Activated CD8-positive, alpha-beta memory T cell treated with anti-CD3 and anti-CD28 coated beads for 24 hours (primary cell): ENCODE data around the gene MACROD2.

Experiments used
- DNase-seq: peaks from one replicate; pipeline ENCODE4 v3.0.0-alpha.2; 2020

The MACROD2 gene

DNA sequence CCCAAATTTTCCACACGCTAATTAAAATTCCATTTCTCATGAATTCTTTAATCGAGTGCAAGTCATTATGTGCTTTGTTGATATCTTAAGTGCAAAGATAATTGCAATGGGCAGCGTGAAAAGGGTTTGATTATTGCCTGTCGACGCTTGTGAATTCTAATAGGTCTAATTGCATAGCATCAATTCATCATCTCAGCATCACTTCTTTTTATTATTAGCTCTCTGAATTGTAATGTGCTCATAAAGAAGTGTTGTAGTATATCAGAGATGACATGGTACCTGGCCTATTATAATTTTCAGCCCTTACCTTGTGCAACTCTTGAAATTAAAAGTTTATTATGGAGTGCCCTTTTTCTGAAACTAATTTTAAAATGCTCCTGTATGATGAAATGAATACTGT is 1208.9 kb downstream of the MACROD2 start:
- DNase-seq = no peak

DNA sequence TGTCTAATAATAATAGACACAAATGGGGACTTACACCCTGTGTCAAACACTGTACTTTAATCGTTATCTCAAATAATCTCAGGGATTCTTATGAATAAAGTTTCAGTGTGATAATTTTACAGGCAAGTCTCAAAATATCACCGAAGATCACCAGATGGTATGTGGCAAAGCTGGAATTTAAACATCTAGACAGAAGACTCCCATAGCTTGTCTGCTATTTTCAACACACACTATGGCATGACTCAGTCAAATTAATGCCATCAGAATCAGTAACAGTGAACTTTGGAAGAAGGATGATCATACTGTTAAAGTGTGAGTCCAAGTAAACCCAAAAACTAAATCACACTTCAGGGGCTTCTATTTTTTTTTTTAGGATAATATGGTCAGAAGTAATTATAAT is 1209.7 kb downstream of the MACROD2 start:
- DNase-seq = no peak

DNA sequence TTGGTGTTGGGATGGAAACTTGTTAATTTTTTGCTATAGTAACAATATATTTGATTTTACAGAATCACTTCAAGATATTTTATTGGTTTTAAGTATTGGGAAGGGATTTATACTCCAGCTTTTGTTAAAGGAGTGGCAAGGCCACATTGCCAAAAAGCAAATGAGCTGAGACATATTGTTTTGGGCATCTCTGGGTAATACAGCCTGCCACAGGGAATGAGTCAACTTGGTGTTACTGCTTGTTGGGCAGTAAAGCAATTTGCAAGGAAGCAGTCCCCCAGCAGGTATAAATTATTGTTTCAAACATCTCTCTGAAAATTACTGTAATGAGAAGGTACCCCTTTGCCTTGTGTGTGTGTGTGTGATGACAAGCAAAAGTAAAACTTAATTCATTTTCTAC is 1210.4 kb downstream of the MACROD2 start:
- DNase-seq = no peak

DNA sequence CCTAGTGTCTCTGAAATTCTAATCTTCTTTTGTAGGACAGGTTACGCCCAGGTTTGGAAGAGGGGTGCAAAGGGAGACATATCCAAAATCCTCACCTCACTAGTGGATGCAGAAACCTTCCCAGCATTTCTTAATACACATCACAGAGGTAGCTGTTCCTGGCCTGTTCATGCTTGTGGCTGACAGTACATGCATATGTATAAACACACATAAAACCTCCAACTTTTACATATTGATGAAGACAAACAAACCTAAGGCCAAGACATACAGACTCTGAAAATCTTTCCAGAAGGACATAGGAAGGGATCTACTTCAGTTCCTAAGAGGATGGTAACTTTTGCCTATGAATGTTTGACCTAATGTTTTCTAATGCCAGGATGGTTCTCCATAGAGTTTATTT is 1214.2 kb downstream of the MACROD2 start:
- DNase-seq = no peak

DNA sequence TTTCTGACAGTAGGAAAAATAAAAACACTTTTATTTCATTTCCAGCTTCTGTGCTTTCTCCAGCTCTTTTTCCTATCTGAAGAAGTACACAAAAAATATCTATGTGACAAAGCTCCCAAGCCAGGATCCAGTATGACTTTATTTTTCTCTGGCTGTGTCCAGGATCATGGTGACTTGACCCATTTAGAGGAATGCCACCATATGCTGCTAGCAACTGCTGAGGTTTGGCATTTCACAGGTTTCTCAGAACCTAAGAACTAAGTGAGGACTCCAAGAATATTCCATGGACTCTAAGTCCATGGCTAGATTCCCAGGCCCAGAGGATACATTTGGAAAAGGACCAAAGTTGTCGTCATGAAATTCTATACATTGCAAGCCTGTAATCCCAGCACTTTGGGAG is 1218.7 kb downstream of the MACROD2 start:
- no peak for DNase-seq

DNA sequence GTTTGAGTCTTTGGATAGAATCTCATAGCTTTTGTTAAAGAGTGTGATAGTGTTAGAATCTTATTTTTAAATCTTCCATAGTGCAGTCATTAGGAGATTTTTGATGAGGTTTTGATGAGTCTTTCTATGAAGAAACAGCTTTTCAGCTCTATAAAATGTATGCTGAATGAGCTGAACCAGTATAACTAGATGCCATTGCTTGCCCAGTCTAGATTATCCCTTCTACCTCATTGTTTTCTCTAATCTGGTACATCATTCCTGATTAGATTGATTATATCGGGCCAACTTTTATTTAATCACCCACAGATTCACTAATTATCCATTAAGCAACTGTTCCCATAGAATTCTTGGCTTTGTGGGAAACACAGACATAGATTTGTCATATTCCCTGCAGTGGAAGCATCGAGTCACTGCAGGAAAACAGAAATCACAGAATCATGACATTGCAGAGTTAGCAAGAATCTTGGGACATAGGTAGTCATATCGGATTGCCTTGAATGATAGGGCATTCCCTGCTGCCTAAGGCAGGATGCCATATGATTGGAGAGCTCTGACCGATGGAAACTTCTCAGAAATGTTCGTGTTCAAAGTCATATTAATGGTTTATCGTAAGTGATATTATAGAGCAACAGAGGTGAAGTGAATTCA is 1224.8 kb downstream of the MACROD2 start:
- DNase-seq = no peak

DNA sequence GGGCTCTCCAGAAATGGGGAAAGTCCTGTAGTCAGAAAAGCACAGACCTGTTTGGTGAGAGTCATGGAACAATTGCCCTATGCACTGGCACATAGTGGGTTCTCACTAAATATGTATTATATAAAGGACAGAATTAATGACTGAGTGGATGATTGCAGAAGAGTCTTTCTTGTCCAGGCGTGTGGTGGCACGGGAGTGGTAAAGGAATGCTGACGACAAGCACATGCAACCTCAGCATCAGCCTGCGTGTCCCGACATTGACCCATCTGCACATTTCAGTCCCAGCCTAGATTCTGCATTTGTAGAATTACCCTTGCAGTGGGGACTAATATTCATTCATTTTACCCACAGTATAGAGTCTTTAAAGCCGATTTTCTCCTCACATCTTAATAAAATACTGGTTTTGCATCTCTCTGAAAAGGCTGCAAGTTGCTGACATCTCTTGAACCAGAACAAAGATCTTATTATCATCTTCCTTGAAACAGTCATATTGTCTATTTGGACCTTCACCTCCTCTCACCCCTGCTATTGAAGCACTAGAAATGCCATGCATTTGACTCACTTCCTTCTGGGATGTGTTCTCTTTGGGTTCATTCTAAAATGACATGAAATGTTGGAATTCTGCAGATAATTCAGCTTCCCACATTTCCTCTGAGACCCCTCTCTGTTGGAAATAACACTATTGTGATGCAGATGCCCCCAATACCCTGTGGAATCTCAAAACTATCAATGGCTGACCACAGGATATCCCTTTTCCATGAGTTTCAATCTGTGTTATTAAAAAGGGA is 1225.7 kb downstream of the MACROD2 start:
- no peak for DNase-seq

DNA sequence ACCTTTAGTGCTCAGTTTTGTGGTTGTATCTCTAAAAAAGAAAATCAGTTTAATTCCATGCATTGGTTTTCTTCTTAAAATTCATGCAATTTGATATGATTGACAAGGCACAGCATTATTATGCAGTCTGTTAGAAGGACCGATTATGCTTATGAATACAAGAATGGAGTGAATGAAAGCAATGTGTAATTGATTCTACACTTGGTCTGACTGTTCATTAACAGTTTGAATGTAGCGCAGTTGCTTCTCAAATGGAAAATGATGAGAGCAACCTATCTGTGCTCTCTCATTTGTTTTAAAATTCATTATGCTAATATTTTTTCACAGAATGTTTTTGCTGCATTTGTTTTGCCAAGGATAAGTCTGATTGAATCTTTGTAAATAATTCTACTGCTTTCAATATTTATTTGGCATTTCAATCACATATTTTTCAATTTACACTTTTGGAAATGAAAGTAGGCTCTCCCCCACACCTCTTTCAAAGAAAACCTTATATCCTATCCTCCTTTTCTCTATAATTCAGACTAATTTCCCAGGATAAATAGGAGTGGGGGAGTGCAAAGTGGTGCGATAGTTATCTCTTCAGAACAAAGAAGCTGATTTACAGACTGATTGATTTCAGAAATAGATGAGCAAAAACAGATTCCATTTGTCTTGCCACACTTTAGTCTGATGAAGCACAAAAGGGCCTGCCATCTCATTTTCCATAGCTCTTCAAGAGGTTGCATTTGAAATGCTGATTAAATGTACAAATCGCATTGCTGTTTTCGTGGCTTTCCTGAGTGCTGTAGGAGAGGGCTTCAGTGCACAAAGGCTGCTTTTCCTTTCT is 1227.4 kb downstream of the MACROD2 start:
- DNase-seq = no peak

DNA sequence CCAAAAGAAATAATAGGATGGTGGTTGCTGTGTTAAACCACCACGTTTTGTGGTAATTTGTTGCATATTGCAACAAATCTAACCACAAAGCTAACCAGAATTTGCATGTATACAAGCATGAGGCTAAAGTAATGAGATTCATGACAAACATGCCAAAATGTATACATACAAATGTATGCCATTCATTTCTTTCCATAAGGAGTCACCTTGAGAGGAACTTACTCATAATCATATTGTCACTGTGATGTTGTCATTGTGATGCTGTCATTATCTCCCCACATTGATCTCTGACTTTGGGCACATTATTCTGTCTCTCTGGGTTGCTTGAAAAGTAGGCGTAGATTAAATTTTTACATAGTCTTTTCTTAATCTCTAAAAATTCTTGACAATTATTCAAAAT is 1228.9 kb downstream of the MACROD2 start:
- DNase-seq = no peak

DNA sequence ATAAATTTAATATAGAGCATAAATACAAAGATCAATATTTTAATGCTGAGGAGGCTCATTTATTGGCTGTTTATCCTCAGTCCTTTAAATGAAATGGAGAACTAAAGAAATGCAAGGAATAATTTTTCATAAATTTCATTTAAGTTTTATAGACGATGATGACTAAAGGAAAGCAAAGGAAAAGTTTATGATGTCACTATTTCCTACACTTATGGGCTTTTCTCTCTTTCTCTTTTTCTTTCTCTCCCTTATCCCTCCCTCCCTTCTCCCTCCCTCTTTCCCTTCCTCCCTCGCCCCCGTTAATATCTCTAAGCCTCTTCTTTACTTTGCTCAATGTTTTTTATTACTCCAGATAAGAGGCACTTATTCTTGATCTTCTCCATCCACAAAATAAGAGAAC is 1231.8 kb downstream of the MACROD2 start:
- no peak for DNase-seq

DNA sequence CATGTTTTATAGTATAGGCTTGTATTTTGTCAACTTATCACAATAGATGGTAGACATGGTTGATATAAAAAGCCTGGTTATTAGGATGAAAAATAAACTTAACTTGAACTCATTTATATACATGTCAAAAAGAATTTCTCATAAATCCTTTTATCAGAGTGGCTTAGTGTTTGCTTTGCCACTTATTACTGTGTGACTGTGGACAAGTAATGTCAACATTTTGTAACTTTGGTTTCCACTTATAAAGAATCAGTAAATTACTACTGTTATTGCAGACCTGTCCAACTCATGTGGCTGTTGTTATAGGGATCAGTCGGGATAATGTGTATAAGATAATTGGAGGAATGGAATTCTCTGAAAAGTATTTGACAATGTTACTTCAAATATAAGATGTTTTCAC is 1236.9 kb downstream of the MACROD2 start:
- DNase-seq = no peak

DNA sequence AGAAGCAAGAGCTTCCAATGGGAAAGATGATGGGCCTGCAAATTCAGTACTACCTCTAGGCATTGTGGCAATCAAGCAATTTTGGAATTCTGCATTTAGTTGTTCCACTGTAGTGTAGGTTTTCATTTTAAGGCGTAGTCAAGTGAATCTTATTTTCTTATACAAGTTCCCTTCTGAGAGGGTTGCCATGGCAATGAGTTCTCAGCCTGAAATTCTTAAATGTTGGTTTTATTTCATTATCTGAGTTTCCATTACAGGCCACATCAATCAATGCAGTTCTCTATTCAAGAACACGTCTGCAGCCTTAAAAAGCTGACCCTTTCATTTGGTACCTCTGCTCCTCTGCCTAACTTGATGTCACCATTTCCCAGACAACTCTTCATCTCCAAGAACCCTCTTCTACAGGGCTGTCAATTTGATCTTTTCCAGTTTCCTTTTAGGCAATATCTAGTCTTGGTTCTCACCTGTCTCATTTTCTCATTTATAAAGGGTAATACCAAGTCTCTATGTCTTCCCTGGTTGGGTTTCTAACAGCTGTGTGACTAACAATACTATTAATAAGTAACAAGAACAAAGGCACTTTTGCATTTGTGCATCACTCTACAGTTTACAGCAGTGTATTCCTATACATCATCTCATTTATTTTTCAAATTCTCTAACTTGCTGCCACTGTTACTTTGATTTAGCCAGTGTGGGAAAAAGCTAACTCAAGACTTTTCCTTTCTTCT is 1240.3 kb downstream of the MACROD2 start:
- DNase-seq = no peak

DNA sequence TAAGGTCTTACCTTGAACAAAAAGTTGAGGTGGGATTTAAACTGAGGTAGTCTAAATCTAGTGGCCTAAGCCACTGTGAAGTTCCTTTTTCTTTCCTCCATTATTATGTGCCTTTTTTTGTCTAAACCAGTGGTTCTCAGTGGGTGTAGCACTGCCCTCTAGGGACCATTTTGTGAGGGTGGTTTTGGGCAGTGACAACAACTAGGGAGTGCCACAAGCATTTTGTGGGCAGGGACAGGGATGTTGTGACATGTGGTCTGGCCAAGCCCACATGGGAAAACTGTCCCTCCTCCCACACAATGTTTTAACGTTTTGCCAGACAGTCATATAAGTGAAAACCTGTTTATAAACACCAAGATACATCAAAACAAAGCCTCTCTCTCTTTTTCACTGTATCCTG is 1241.5 kb downstream of the MACROD2 start:
- no peak for DNase-seq

DNA sequence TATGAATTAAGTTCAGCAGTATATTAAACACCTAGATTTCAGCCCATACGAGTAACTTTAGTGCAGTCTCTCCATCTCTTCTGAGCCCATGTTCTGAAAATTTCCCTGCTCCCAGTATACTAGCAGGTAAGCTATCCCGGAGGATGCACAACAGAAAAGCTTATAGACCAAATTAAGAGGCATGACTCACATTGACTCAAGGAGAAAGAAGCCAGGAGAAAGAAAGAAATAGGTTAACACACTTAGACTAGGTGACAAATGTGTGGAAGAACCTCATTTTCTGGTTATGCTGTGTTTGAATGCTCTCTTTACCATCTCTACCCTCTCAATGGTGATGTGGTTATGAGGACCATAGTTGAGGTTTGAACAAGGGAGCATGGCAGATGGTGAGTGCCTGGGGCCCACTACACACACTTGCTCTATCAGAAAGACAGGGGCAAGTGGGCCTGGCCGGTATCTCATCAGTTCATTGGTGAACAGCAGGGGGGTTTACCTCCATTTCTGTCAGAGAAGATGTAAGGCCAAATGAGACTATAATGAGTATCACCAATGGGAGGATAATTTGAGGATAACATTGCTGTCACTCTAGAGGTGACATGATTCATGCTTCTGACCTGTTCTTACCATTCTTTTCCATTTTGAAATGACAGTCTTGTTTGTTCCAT is 1244.4 kb downstream of the MACROD2 start:
- no peak for DNase-seq

DNA sequence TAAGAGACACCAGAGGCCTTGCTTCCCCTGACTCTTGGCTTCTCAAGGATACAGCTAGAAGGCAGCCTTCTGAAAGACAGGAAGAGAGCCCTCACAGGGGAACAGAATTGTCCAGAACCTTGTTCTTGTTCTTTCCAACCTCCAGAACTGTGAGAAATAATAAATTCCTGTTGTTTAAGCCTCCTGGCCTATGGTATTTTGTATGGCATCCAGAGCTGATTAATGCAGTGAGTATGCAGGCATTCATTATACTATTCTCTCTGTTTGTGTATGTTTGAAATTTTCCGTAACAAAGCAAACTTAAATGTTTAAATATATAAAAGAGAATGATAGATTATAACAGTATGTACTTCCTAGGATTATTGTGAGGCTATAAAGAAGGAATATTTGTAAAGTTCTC is 1245.5 kb downstream of the MACROD2 start:
- no peak for DNase-seq

DNA sequence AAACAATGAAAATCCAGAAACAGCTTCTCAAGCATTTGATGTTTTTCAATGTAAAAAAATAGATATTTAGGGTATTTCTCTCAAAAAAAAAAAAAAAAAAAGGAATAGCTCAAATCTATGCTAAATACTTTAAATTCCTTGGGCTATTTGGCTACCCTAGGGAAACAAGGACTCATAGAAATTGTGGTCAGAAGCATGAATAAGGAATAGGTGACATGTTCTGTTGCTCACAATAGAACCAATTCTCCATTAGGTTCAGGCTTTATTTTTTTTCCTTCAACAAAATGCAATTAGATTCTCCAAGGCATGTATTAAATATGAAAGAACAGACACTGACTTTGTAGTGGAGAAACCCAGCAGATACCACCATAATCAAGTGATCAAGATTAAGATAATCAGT is 1246.4 kb downstream of the MACROD2 start:
- no peak for DNase-seq

DNA sequence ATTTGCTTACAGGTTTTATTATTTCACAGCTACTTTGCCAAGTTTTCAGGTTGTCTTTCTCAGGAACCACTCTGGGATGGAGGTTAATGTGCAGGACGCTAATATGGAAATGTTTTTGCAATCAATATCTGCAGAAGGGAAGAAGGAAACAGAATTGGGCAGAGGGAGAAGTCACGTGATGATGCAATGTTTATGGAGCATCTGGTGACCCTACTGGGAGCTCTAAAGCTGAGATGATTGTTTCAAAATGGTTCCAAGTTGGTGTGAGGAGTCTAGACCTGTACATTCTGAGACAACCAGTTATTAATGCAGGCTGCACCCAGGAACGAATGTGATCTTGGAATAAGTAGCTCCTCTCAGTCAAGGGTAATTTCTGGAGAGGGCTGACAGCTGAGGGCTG is 1247.5 kb downstream of the MACROD2 start:
- DNase-seq = no peak

DNA sequence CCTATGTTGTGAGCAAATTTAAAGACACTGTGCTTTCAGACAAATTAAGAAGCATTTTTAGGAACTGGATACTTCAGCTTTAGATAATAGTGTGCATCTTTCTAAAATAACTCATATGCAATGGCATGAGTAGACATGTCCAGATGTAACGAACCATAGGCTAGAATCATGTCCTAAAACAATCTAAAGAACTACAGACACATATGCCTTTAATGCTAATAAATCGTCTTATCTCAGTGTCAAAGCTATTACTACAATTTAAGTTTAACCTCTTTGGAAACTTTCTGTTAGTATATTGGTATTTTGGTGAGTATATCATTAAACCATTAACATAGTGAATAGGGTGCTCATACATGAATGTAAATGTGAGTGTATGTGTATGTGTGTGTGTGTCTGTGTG is 1250.6 kb downstream of the MACROD2 start:
- no peak for DNase-seq

DNA sequence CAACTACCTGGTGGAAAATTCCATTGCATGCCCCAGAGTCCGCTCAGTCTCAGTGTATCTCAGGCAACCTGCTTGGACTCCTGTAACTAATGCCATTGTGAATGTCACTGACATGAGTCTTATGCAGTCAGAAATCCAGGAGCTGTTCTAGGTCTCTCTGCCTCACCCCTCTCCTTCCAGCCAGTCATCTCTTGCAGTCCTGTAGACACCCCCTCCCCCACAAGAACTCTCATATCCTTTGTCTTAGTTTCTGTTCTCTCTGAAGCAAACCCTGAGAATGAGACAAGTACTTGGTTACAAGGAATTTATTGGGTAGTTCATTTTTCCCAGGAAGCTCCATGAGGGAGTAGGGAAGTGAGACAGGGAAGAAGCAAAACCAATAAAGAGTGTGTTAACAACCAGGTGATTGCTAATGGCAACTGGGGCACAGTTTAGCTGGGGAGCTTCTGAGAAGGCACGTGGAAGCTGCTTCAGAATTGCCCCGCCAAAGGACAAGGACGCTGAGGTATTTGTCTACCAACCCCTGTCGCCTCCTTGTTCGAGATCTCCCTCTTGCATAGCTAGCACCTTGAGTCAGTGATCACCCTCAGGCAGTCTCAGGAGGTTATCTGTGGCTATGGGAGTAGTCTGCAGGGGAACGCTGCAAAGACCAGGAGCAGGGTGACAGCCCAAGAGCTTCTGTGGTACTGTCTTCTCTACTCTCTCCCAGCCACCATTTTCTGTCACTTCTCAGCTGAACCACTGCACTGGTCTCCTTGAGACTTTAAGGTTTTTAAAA is 1253.5 kb downstream of the MACROD2 start:
- DNase-seq = no peak

DNA sequence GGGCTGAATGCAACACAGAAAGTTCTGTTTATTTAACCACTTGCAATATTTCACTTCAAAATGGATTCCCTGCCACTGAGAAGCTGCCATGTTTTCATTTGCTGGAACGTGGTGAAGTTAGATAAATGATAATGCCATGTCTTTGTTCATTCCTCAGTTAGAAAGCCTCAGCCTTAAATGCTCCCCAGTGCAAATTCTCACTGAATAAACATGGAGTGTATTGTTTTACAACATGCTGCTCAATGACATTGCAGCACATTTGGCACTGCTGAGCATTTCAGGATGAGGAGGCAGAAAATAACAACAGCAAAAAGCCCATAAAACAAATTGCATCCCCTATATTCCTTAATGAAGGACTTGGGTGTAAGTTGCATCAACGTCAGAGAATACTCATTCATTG is 1255.9 kb downstream of the MACROD2 start:
- DNase-seq = no peak

DNA sequence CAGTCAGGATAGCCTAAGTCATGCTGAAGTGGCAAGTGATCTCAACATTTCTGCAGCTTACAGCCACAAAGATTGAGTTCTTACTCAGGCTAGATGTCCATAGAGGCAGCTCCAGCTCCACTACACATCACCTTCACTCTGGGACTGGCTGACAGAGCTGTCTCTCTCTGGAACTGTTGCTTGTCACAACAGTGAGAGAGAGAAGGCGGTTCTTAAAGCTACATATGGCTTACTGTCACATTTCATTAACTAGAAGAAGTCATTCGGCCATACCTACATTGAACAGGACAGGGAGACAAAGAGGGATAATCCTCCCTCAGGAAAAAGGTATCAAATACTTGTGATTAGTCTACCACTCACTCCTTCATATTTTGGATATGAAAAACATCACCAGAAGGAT is 1257.0 kb downstream of the MACROD2 start:
- no peak for DNase-seq

DNA sequence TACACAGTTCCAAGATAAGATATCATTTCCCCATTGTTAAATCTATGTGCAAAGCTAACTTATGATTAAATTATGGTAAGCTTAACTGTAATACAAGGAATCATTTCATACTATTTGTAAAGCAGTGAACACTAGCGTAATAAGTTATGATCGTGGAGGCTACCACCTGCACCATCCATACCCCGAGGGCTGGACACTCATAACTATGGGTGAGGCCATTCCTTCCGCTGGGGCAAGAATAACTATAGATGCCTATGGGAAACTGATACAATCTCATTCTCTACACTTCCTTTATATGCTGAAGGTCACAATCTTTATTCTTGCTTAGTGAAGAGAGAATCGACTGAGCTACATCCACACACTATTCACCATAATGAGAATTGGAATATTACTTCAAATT is 1258.1 kb downstream of the MACROD2 start:
- DNase-seq = no peak
